Neural progenitor cell (in vitro differentiated cells): ENCODE results near the gene SSTR4. TPM values are rescaled to one million over a fixed set of nuclear protein-coding genes. Genes with fewer than 3 reads are reported as not detected.

Experiments used
- DNase-seq: peaks from one replicate; pipeline ENCODE4 v3.0.0-alpha.2; 2016; ENCODE audit warnings: low spot score
- H2AFZ ChIP-seq: fragments of 200-600 bp; sonication (generic); replicated peaks from 2 replicates; pipeline ENCODE4 v1.6.1; 2016; ENCODE audit warnings: antibody characterized with exemption
- H3F3A ChIP-seq: fragments of 200-600 bp; sonication (generic); 2 replicates; pipeline ENCODE4 v1.6.1; 2016; ENCODE audit warnings: antibody characterized with exemption, low read depth
- H3K27ac ChIP-seq: fragments of 200-600 bp; sonication (generic); 2 replicates; pipeline ENCODE4 v1.5.1; 2016; ENCODE audit warnings: mild to moderate bottlenecking
- H3K27me3 ChIP-seq: fragments of 200-600 bp; sonication (generic); 2 replicates; pipeline ENCODE4 v1.6.1; 2016; ENCODE audit warnings: mild to moderate bottlenecking, moderate library complexity
- H3K36me3 ChIP-seq: fragments of 200-600 bp; sonication (generic); 2 replicates; pipeline ENCODE4 v1.5.1; 2016
- H3K4me1 ChIP-seq: fragments of 200-600 bp; sonication (generic); 2 replicates; pipeline ENCODE4 v1.6.1; 2016; ENCODE audit warnings: mixed run types
- H3K4me2 ChIP-seq: fragments of 200-600 bp; sonication (generic); 2 replicates; pipeline ENCODE4 v1.6.1; 2016
- H3K4me3 ChIP-seq: fragments of 200-600 bp; sonication (generic); 2 replicates; pipeline ENCODE4 v1.5.1; 2016
- H3K79me2 ChIP-seq: fragments of 200-600 bp; sonication (generic); 2 replicates; pipeline ENCODE4 v1.6.1; 2016; ENCODE audit warnings: low read depth
- H3K9ac ChIP-seq: fragments of 200-600 bp; sonication (generic); 2 replicates; pipeline ENCODE4 v1.6.1; 2016
- H3K9me3 ChIP-seq: fragments of 200-600 bp; sonication (generic); 2 replicates; pipeline ENCODE4 v1.5.1; 2016; ENCODE audit warnings: low read depth
- H4K20me1 ChIP-seq: fragments of 200-600 bp; sonication (generic); 2 replicates; pipeline ENCODE4 v1.6.1; 2016; ENCODE audit warnings: low read depth
- H3K27ac Mint-ChIP-seq: 3 replicates; pipeline ENCODE4 v1.8.0; 2021; ENCODE audit warnings: mixed read lengths
- H3K27me3 Mint-ChIP-seq: 2 replicates; pipeline ENCODE4 v1.8.0; 2022; ENCODE audit warnings: low read depth, mild to moderate bottlenecking, inconsistent platforms, moderate library complexity, mixed read lengths; ENCODE audit not compliant: insufficient read depth
- H3K36me3 Mint-ChIP-seq: 3 replicates; pipeline ENCODE4 v1.8.0; 2021; ENCODE audit warnings: mixed read lengths
- H3K4me1 Mint-ChIP-seq: 3 replicates; pipeline ENCODE4 v1.8.0; 2021; ENCODE audit warnings: mixed read lengths
- H3K4me3 Mint-ChIP-seq: 3 replicates; pipeline ENCODE4 v1.8.0; 2021; ENCODE audit warnings: mild to moderate bottlenecking, moderate library complexity, mixed read lengths
- H3K9me3 Mint-ChIP-seq: 3 replicates; pipeline ENCODE4 v1.8.0; 2020; ENCODE audit warnings: mixed read lengths
- EZH2 ChIP-seq: fragments of 200-600 bp; sonication (generic); IDR thresholded peaks from 2 replicates; pipeline ENCODE4 v1.6.1; 2017; ENCODE audit warnings: antibody characterized with exemption, mild to moderate bottlenecking, moderate library complexity
- EZH2phosphoT487 ChIP-seq: fragments of 200-600 bp; sonication (generic); IDR thresholded peaks from 2 replicates; pipeline ENCODE4 v1.6.1; 2017; ENCODE audit warnings: antibody characterized with exemption
- total RNA-seq: library from RNA; depleted of rRNA; stranded (reverse); fragments of >200 nt; gene quantifications from 2 replicates; pipeline ENCODE4 v1.2.3, GENCODE V29; 2015; ENCODE audit warnings: low replicate concordance
- TF ChIP-seq, protein P1 (sequence below): fragments of 200-600 bp; sonication (generic); IDR thresholded peaks from 2 replicates; pipeline ENCODE4 v1.5.1; 2017; ENCODE audit warnings: antibody characterized with exemption, mild to moderate bottlenecking

Gene SSTR4
- total RNA-seq, 1 donor from 2014 or later, result not detected

DNA sequence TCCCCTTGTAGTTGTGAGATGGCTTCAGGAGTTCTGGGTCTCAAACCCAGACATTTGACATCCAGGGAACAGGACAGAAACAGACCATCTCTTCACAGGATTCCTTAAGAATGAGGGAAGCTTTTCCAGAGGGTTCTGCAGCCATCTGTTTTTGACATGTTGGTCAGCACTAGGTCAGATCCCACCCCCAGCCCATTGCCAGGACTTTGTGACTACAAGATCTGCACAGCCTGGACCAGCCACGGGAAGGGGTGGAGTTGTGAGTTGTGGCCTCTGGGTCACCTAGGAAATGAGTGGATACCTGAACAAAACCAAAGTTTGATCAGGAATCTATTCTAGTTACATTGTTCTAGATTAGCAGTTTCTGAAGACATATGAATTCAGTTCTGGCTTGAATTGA, 39.2 kb upstream of the SSTR4 start:
- H2AFZ ChIP-seq, result no peak overlapping the region
- H3K36me3 Mint-ChIP-seq, result no peaks in the 10 kb centered on the region
- H4K20me1 ChIP-seq, result no peaks in the 10 kb centered on the region
- no peak overlapping the region for H3K27ac Mint-ChIP-seq
- no peak overlapping the region for H3K4me2 ChIP-seq
- H3K4me3 ChIP-seq, result no peak overlapping the region
- no peak for TF ChIP-seq EZH2phosphoT487
- TF ChIP-seq EZH2, result no peak
- TF ChIP-seq, protein P1, sequence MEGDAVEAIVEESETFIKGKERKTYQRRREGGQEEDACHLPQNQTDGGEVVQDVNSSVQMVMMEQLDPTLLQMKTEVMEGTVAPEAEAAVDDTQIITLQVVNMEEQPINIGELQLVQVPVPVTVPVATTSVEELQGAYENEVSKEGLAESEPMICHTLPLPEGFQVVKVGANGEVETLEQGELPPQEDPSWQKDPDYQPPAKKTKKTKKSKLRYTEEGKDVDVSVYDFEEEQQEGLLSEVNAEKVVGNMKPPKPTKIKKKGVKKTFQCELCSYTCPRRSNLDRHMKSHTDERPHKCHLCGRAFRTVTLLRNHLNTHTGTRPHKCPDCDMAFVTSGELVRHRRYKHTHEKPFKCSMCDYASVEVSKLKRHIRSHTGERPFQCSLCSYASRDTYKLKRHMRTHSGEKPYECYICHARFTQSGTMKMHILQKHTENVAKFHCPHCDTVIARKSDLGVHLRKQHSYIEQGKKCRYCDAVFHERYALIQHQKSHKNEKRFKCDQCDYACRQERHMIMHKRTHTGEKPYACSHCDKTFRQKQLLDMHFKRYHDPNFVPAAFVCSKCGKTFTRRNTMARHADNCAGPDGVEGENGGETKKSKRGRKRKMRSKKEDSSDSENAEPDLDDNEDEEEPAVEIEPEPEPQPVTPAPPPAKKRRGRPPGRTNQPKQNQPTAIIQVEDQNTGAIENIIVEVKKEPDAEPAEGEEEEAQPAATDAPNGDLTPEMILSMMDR, result no peak
- no peaks in the 10 kb centered on the region for H3F3A ChIP-seq
- no peaks in the 10 kb centered on the region for H3K27me3 ChIP-seq
- H3K9me3 Mint-ChIP-seq, result peaks cover 7% of the 10 kb centered on the region
- no peaks in the 10 kb centered on the region for H3K4me1 ChIP-seq
- no peaks in the 10 kb centered on the region for H3K79me2 ChIP-seq
- no peaks in the 10 kb centered on the region for H3K9me3 ChIP-seq
- no peak overlapping the region for H3K9ac ChIP-seq
- no peak overlapping the region for H3K27ac ChIP-seq
- no peaks in the 10 kb centered on the region for H3K4me1 Mint-ChIP-seq
- H3K36me3 ChIP-seq, result no peaks in the 10 kb centered on the region
- DNase-seq, result no peak
- no peak overlapping the region for H3K4me3 Mint-ChIP-seq
- peaks cover 4% of the 10 kb centered on the region for H3K27me3 Mint-ChIP-seq

DNA sequence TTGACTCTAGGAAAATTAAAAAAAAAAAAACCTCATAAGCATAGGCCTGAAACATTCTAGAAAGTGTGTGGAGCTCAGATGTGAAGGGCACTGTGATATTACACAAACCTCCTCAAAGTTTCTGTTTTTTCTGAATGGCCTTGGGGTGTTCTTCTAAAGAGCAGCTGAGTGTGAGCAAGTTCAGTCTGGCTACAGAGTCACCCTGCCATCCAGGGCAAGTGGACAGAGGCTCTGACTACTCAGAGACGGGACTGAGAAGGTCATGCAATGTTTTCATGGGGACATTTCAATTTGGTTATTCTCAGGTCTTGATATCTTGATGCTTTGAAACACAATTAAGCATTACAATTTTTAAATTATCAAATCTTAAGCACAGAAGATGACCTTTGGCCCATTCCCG, 36.6 kb upstream of the SSTR4 start:
- no peak for DNase-seq
- H3K9me3 ChIP-seq, result no peaks in the 10 kb centered on the region
- no peak overlapping the region for H3K4me2 ChIP-seq
- no peak overlapping the region for H3K9ac ChIP-seq
- H3F3A ChIP-seq, result no peaks in the 10 kb centered on the region
- H3K4me1 Mint-ChIP-seq, result no peaks in the 10 kb centered on the region
- no peak overlapping the region for H3K27ac ChIP-seq
- peaks cover 9% of the 10 kb centered on the region for H3K27me3 Mint-ChIP-seq
- H3K79me2 ChIP-seq, result no peaks in the 10 kb centered on the region
- no peak overlapping the region for H3K4me3 Mint-ChIP-seq
- H3K36me3 Mint-ChIP-seq, result no peaks in the 10 kb centered on the region
- H3K27me3 ChIP-seq, result no peaks in the 10 kb centered on the region
- TF ChIP-seq, protein P1, result no peak
- TF ChIP-seq EZH2phosphoT487 (no peak), EZH2 (no peak)
- no peak overlapping the region for H3K27ac Mint-ChIP-seq
- H3K4me3 ChIP-seq, result no peak overlapping the region
- no peaks in the 10 kb centered on the region for H4K20me1 ChIP-seq
- H3K9me3 Mint-ChIP-seq, result peaks cover 3% of the 10 kb centered on the region
- no peaks in the 10 kb centered on the region for H3K36me3 ChIP-seq
- no peaks in the 10 kb centered on the region for H3K4me1 ChIP-seq
- H2AFZ ChIP-seq, result no peak overlapping the region

DNA sequence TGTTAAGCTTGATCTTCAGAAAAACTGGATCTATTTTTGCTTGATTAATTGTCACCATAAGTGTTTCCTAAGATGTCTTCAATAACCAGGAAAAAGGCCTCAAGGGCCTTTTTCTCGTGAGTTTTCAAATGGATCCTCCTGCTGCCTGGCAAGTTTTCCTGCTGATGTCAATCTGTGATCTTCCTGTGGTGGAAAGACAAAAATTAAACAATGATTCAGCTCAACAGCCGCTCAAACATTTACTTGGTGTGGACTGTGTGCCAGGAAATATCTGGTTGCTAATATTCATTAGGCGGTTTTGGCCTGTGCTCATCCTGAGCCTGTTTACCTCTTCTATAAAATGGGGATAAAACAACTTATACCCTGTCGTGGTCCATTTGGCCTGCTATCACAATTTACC, 35.4 kb upstream of the SSTR4 start:
- no peaks in the 10 kb centered on the region for H3K9me3 Mint-ChIP-seq

More for the DNA sequence above, 35.4 kb upstream of the SSTR4 start:
- H4K20me1 ChIP-seq, result no peaks in the 10 kb centered on the region
- Mint-ChIP-seq H3K4me1 (no peaks in the 10 kb centered on the region), H3K27ac (no peak overlapping the region), H3K27me3 (peaks cover 7% of the 10 kb centered on the region), H3K36me3 (no peaks in the 10 kb centered on the region), H3K4me3 (no peak overlapping the region)
- TF ChIP-seq, protein P1, result no peak
- no peak for TF ChIP-seq EZH2phosphoT487
- no peak for TF ChIP-seq EZH2
- DNase-seq, result no peak
- no peak overlapping the region for H3K4me3 ChIP-seq
- H3K27ac ChIP-seq, result no peak overlapping the region
- no peak overlapping the region for H3K4me2 ChIP-seq
- H3K9ac ChIP-seq, result no peak overlapping the region
- no peaks in the 10 kb centered on the region for H3K36me3 ChIP-seq
- no peaks in the 10 kb centered on the region for H3K9me3 ChIP-seq
- no peaks in the 10 kb centered on the region for H3F3A ChIP-seq
- H2AFZ ChIP-seq, result no peak overlapping the region
- no peaks in the 10 kb centered on the region for H3K27me3 ChIP-seq
- H3K79me2 ChIP-seq, result no peaks in the 10 kb centered on the region
- H3K4me1 ChIP-seq, result no peaks in the 10 kb centered on the region
